Measurements from ENCODE around the gene ST3GAL2. TPM values are rescaled to one million over a fixed set of nuclear protein-coding genes. Genes with fewer than 3 reads are reported as not detected.

The ST3GAL2 gene
- polyA plus RNA-seq, 2 of the 4 experiments (the other 2 are of a cell fraction) = 11.1 to 16.3 TPM

DNA sequence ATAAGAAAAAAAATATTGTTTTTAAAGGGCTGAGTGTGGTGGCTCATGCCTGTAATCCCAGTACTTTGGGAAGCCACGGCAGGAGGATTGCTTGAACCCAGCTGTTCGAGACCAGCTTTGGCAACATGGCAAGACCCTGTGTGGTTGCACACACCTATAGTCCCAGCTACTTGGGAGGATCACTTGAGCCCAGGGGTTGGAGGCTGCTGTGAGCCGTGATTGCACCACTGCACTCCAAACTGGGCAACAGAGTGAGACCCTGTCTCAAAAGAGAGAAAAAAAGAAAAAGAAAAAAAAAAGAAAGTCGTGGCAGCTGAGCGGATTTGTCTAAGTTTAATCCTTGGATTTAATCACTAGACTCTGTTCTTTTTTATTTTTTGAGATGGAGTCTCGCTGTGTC, 9.2 kb upstream of the ST3GAL2 start:
- CTCF ChIA-PET = no interaction called here
- Histone ChIP-seq H3K4me1 (0 out of 3 replicates have a peak, but pooled peaks cover 5% of the 10 kb centered on the region), H3K27ac (no peak overlapping the region), H3K4me2 (no peak overlapping the region), H3K4me3 (no peak overlapping the region), H3K9me3 (no peaks in the 10 kb centered on the region)
- 85% methylated on average over 6 of the region's 6 CpGs for WGBS (ENCODE audit: missing lambda C conversion rate)
- FAIRE-seq (no peak), DNase-seq (ENCODE audit: low read depth in 1 of 2, low spot score in 1 of 2) (no peak), ATAC-seq (no peak)
- no peak for TF ChIP-seq TP53 (CRISPR knock-in tag; IDR thresholded peaks at IDR 0.05)
- POLR2A ChIA-PET = no interaction called here

DNA sequence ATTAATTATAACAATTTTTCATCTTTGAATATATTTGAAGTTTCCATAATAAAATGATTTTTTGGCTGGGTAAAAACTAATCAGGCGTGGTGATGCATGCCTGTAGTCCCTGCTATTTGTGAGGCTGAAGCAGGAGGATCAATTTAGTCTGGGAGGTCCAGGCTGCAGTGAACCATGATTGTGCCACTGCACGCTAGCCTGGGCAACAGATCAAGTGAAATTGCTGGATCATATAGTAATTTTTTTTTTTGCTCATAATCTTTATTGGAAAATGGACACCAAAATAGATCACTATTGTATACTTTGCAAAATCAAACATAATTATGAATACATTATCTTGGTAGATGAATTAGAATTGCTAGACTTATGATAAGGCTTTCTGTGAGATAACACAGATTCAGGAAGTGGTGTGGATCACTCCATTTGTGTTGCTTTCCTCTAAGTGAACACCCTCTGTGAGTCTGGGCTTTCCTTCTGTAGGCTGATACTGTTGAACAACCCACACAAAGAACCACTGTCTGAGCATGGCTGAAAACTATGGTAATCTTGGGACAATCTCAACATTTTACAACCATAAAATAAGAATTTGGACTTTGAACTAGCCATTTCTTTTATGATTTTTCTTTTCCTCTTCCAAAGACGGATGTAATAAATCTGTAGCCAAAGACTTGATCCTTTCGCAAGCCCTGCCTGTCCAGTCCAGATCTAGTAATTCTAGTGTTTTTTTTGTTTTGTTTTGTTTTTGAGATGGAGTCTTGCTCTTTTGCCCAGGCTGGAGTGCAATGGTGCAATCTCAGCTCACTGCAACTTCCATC, 5.6 kb upstream of the ST3GAL2 start:
- no peak for DNase-seq (ENCODE audit: low read depth in 1 of 2, low spot score in 1 of 2)
- POLR2A ChIA-PET = no interaction called here
- Histone ChIP-seq H3K4me3 (no peak overlapping the region), H3K4me1 (peaks cover 12% of the 10 kb centered on the region), H3K4me2 (0 out of 3 replicates have a peak overlapping the region, but pooled peaks have one; percentile 26), H3K9me3 (no peaks in the 10 kb centered on the region), H3K27ac (no peak overlapping the region)
- 84% methylated on average over 4 of the region's 4 CpGs for WGBS (ENCODE audit: missing lambda C conversion rate)
- TF ChIP-seq ZFP36 (IDR thresholded peaks at IDR 0.05; ENCODE audit: borderline replicate concordance, partially characterized antibody) (no peak), CHD4 (IDR thresholded peaks at IDR 0.05; ENCODE audit: borderline replicate concordance) (no peak), BCL3 (IDR thresholded peaks at IDR 0.05) (no peak), HEYL (CRISPR knock-in tag; IDR thresholded peaks at IDR 0.05) (no peak), FOSB (CRISPR knock-in tag; IDR thresholded peaks at IDR 0.05) (no peak), POLR2AphosphoS2 (conservative IDR thresholded peaks at IDR 0.05; ENCODE audit: low read length) (no peak), HOXB5 (CRISPR knock-in tag; IDR thresholded peaks at IDR 0.05) (no peak), HDAC2 (IDR thresholded peaks at IDR 0.05) (no peak), CTCF (IDR thresholded peaks at IDR 0.05) (no peak), TFCP2L1 (CRISPR knock-in tag; IDR thresholded peaks at IDR 0.05) (no peak), ZC3H11A (IDR thresholded peaks at IDR 0.05) (no peak), EHMT2 (IDR thresholded peaks at IDR 0.05; ENCODE audit: low read depth) (no peak), JUN (IDR thresholded peaks at IDR 0.05) (no peak), POLR2A (IDR thresholded peaks at IDR 0.05; ENCODE audit: low read length) (no peak), HOXB13 (CRISPR knock-in tag; IDR thresholded peaks at IDR 0.05; ENCODE audit: low read depth) (no peak), NFE2L2 (conservative IDR thresholded peaks at IDR 0.05; ENCODE audit: low read length) (no peak), CBX2 (IDR thresholded peaks at IDR 0.05; ENCODE audit: borderline replicate concordance, low read depth) (no peak), ESRRA (IDR thresholded peaks at IDR 0.05; ENCODE audit: borderline replicate concordance, low read length) (no peak)
- TF ChIP-seq, protein P1, sequence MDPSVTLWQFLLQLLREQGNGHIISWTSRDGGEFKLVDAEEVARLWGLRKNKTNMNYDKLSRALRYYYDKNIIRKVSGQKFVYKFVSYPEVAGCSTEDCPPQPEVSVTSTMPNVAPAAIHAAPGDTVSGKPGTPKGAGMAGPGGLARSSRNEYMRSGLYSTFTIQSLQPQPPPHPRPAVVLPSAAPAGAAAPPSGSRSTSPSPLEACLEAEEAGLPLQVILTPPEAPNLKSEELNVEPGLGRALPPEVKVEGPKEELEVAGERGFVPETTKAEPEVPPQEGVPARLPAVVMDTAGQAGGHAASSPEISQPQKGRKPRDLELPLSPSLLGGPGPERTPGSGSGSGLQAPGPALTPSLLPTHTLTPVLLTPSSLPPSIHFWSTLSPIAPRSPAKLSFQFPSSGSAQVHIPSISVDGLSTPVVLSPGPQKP (IDR thresholded peaks at IDR 0.05; ENCODE audit: low read depth, low read length) = no peak
- CTCF ChIA-PET = interaction anchor here (0.7 to 1.1 kb wide), 2 partner anchors 19 to 26 kb away, joined by 3 to 5 read pairs; no protein-coding TSS in a partner anchor
- no peak for FAIRE-seq
- peak in 1 of 2 experiments; percentile 27; a peak in 1 of 6 replicates for ATAC-seq

DNA sequence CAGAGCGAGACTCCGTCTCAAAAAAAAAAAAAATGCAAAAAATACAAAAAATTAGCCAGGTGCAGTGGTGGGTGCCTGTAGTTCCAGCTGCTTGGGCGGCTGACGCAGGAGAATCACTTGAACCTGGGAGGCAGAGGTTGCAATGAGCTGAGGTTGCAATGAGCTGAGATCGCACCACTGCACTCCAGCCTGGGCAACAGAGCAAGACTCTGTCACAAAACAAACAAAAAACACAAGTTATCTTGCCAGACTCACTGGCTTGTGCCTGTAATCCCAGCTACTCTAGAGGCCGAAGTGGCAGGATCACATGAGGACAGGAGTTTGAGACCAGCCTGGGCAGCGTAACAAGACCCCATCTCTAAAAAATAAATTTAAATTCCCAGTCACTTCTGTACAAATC, 3.4 kb upstream of the ST3GAL2 start:
- TF ChIP-seq NPAS2 (CRISPR knock-in tag; IDR thresholded peaks at IDR 0.05; ENCODE audit: borderline replicate concordance) (no peak), HDAC2 (IDR thresholded peaks at IDR 0.05) (no peak), SMC3 (IDR thresholded peaks at IDR 0.05) (no peak), POLR2A (IDR thresholded peaks at IDR 0.05; ENCODE audit: low read length) (no peak), MAX (IDR thresholded peaks at IDR 0.05) (no peak), HOXB13 (CRISPR knock-in tag; IDR thresholded peaks at IDR 0.05; ENCODE audit: low read depth) (no peak), MAFK (IDR thresholded peaks at IDR 0.05; ENCODE audit: partially characterized antibody) (no peak), POLR2AphosphoS2 (conservative IDR thresholded peaks at IDR 0.05; ENCODE audit: low read length) (no peak), PHF8 (IDR thresholded peaks at IDR 0.05; ENCODE audit: borderline replicate concordance, low read depth) (no peak), KDM5A (IDR thresholded peaks at IDR 0.05) (no peak), ZC3H11A (IDR thresholded peaks at IDR 0.05) (no peak), TFCP2L1 (CRISPR knock-in tag; IDR thresholded peaks at IDR 0.05) (no peak), RCOR1 (IDR thresholded peaks at IDR 0.05; ENCODE audit: low read depth, low read length) (no peak)
- H3K4me3 ChIP-seq = no peak overlapping the region
- FAIRE-seq (no peak), DNase-seq (ENCODE audit: low read depth in 1 of 2, low spot score in 1 of 2) (no peak), ATAC-seq (no peak)
- H3K9me3 ChIP-seq = no peaks in the 10 kb centered on the region
- CTCF ChIA-PET = interaction anchor here (0.8 to 2.2 kb wide), 3 partner anchors 18 to 28 kb away, joined by 3 to 8 read pairs (median 3); no protein-coding TSS in a partner anchor
- WGBS (ENCODE audit: missing lambda C conversion rate) = 90% methylated on average over 7 of the region's 7 CpGs
- peaks cover 16% of the 10 kb centered on the region for H3K4me1 ChIP-seq
- no peak overlapping the region for H3K4me2 ChIP-seq
- H3K27ac ChIP-seq = no peak overlapping the region
- POLR2A ChIA-PET = no interaction called here
